Measurements from ENCODE around the gene ATP10A. TPM values are rescaled to one million over a fixed set of nuclear protein-coding genes. Genes with fewer than 3 reads are reported as not detected.

Gene ATP10A
- total RNA-seq, 1 experiment from 2014 or later = 0.02 TPM

- ChIA-PET CTCF (no interaction called here), POLR2A (no interaction called here), RAD21 (ENCODE audit: low non-redundant PET in 1 of 2, low total read pairs in 2 of 2, uncharacterized antibody in 2 of 2, unreplicated experiment in 2 of 2) (no interaction called here)
- ATAC-seq (no peak), DNase-seq (ENCODE audit: low read depth, low spot score) (no peak)
- H3K36me3 ChIP-seq (ENCODE audit: control insufficient read depth in 1 of 2, insufficient read depth in 2 of 2, low read length in 2 of 2) = no peaks in the 10 kb centered on the region
- H4K20me1 ChIP-seq (ENCODE audit: insufficient read depth) = no peaks in the 10 kb centered on the region
- H3K4me3 ChIP-seq (replicated peaks in 1 of 2; ENCODE audit: low read depth in 1 of 2, low read length in 2 of 2) = no peak overlapping the region
- H3K9ac ChIP-seq (ENCODE audit: low read length) = no peak overlapping the region
- H2AFZ ChIP-seq (ENCODE audit: low read depth, low read length, poor library complexity, severe bottlenecking) = no peak overlapping the region
- peaks cover 7 to 47% of the 10 kb centered on the region in 2 experiments; a peak in 2 of 4 replicates for H3K9me3 ChIP-seq (ENCODE audit: control insufficient read depth in 1 of 2, insufficient read depth in 1 of 2, low read depth in 1 of 2, low read length in 2 of 2)
- no peak overlapping the region for H3K4me2 ChIP-seq (ENCODE audit: low read length)
- H3K9me2 ChIP-seq (ENCODE audit: insufficient read depth) = no peaks in the 10 kb centered on the region
- H3K79me2 ChIP-seq (ENCODE audit: insufficient read depth, low read length) = no peaks in the 10 kb centered on the region
- no peaks in the 10 kb centered on the region for H3K4me1 ChIP-seq (ENCODE audit: control insufficient read depth in 1 of 2, insufficient read depth in 2 of 2, low read length in 2 of 2)
- no peak for TF ChIP-seq RAD21 (IDR thresholded peaks at IDR 0.05; ENCODE audit: low read depth)
- no peak for TF ChIP-seq ZNF274 (IDR thresholded peaks at IDR 0.05; ENCODE audit: low read depth, low read length)
- no peak for TF ChIP-seq YY1 (IDR thresholded peaks at IDR 0.05; ENCODE audit: extremely low read depth, insufficient replicate concordance, low read depth, low read length)
- no peak for TF ChIP-seq CTCF (IDR thresholded peaks at IDR 0.05 in 2 of 3, conservative IDR thresholded peaks at IDR 0.05 in 1 of 3; ENCODE audit: borderline replicate concordance in 1 of 3, insufficient read depth in 1 of 3, low read depth in 2 of 3, low read length in 2 of 3)
- no peak for TF ChIP-seq POLR2A (IDR thresholded peaks at IDR 0.05; ENCODE audit: borderline replicate concordance, extremely low read depth, insufficient read depth, insufficient read length)
- TF ChIP-seq ELF1 (IDR thresholded peaks at IDR 0.05; ENCODE audit: borderline replicate concordance, low read depth) = no peak
- TF ChIP-seq CEBPB (IDR thresholded peaks at IDR 0.05; ENCODE audit: low read depth) = no peak
- TF ChIP-seq JUND (IDR thresholded peaks at IDR 0.05) = no peak
- H3K27ac ChIP-seq (ENCODE audit: low read depth, low read length) = no peak overlapping the region
- H3K27me3 ChIP-seq (ENCODE audit: insufficient read depth, low read length) = no peaks in the 10 kb centered on the region
- intact Hi-C loops (cut with micrococcal nuclease) = no loop called here
- no TSS peak for BruUV-seq (replicated peaks)
Measured at GRCh38 chr15:25893596-25893995, 30.5 kb upstream of the ATP10A start.

- Histone ChIP-seq H2AFZ (ENCODE audit: low read depth, low read length, poor library complexity, severe bottlenecking) (no peak overlapping the region), H3K4me2 (ENCODE audit: low read length) (no peak overlapping the region), H3K9ac (ENCODE audit: low read length) (no peak overlapping the region), H3K9me3 (ENCODE audit: control insufficient read depth in 1 of 2, insufficient read depth in 1 of 2, low read depth in 1 of 2, low read length in 2 of 2) (peaks cover 3 to 40% of the 10 kb centered on the region in 2 experiments; a peak in 2 of 4 replicates), H3K27ac (ENCODE audit: low read depth, low read length) (no peak overlapping the region), H3K27me3 (ENCODE audit: insufficient read depth, low read length) (no peaks in the 10 kb centered on the region), H3K79me2 (ENCODE audit: insufficient read depth, low read length) (no peaks in the 10 kb centered on the region), H3K9me2 (ENCODE audit: insufficient read depth) (no peaks in the 10 kb centered on the region), H4K20me1 (ENCODE audit: insufficient read depth) (no peaks in the 10 kb centered on the region), H3K4me3 (replicated peaks in 1 of 2; ENCODE audit: low read depth in 1 of 2, low read length in 2 of 2) (no peak overlapping the region), H3K4me1 (ENCODE audit: control insufficient read depth in 1 of 2, insufficient read depth in 2 of 2, low read length in 2 of 2) (no peaks in the 10 kb centered on the region), H3K36me3 (ENCODE audit: control insufficient read depth in 1 of 2, insufficient read depth in 2 of 2, low read length in 2 of 2) (no peaks in the 10 kb centered on the region)
- ChIA-PET CTCF (no interaction called here), RAD21 (ENCODE audit: low non-redundant PET in 1 of 2, low total read pairs in 2 of 2, uncharacterized antibody in 2 of 2, unreplicated experiment in 2 of 2) (no interaction called here), POLR2A (no interaction called here)
- no peak for DNase-seq (ENCODE audit: low read depth, low spot score)
- BruUV-seq (replicated peaks) = no TSS peak
- intact Hi-C loops (cut with micrococcal nuclease) = no loop called here
- no peak for ATAC-seq
- TF ChIP-seq CEBPB (IDR thresholded peaks at IDR 0.05; ENCODE audit: low read depth) = no peak
- no peak for TF ChIP-seq CBX3 (IDR thresholded peaks at IDR 0.05; ENCODE audit: low read depth)
- TF ChIP-seq SIN3A (IDR thresholded peaks at IDR 0.05; ENCODE audit: low read depth) = no peak
- TF ChIP-seq FOSL1 (IDR thresholded peaks at IDR 0.05; ENCODE audit: low read depth) = no peak
Measured at GRCh38 chr15:25892126-25892525, 29.0 kb upstream of the ATP10A start.
